Kidney (tissue), 14 donors: ENCODE measurements around the gene MORN2. TPM values are rescaled to one million over a fixed set of nuclear protein-coding genes. Genes with fewer than 3 reads are reported as not detected.
A peak's percentile ranks its signal among the peaks of the same experiment; 100 is the strongest.

Source experiments
- DNase-seq, 5 donors: peaks; one replicate each; pipeline ENCODE4 v3.0.0-alpha.2; 2013 to 2020
- FAIRE-seq: peaks from 2 replicates; lab custom pipeline; 2012; peaks lifted over from hg19 to GRCh38; lab: Jason Lieb, UNC
- H3K27ac ChIP-seq, 2 donors: one replicate each; pipeline ENCODE4 v1.7.0; 2013; ENCODE audit warnings: low read depth in 2 of 2, low read length in 2 of 2, inconsistent platforms in 1 of 2
- H3K27me3 ChIP-seq: one replicate; pipeline ENCODE4 v1.7.1; 2013; ENCODE audit warnings: low read length, inconsistent platforms; ENCODE audit not compliant: control insufficient read depth, insufficient read depth
- H3K36me3 ChIP-seq, 3 donors: one replicate each; pipeline versions ENCODE4 v1.7.0 to v1.7.1; 2013; ENCODE audit warnings: low read length in 3 of 3, control low read depth in 1 of 3, inconsistent platforms in 1 of 3; ENCODE audit not compliant: insufficient read depth in 3 of 3, control insufficient read depth in 2 of 3
- H3K4me1 ChIP-seq, 3 donors: one replicate each; pipeline versions ENCODE4 v1.7.0 to v1.7.1; 2013; ENCODE audit warnings: low read length in 3 of 3, inconsistent platforms in 1 of 3, low read depth in 1 of 3; ENCODE audit not compliant: control insufficient read depth in 2 of 3, insufficient read depth in 2 of 3
- H3K4me3 ChIP-seq, 3 donors: one replicate each; pipeline versions ENCODE4 v1.7.0 to v1.8.1; 2013; ENCODE audit warnings: low read length in 3 of 3, control low read depth in 1 of 3, inconsistent platforms in 1 of 3
- H3K9ac ChIP-seq, 3 donors: one replicate each; pipeline versions ENCODE4 v1.7.0 to v1.7.1; 2013; ENCODE audit warnings: low read length in 3 of 3, control low read depth in 1 of 3, inconsistent platforms in 1 of 3
- H3K9me3 ChIP-seq, 3 donors: one replicate each; pipeline versions ENCODE4 v1.7.0 to v1.7.1; 2013; ENCODE audit warnings: low read length in 3 of 3, control low read depth in 1 of 3, inconsistent platforms in 1 of 3; ENCODE audit not compliant: control insufficient read depth in 2 of 3, insufficient read depth in 1 of 3
- intact Hi-C: fragments of 100-400 bp; cut with DNase I; formaldehyde crosslinking; loops from one replicate; pipeline ENCODE4 v1.11.1; 2022
- polyA plus RNA-seq: library from polyadenylated mRNA; stranded (reverse); fragments of 350-450 nt; fragmentation: Illumina TruSeq; extraction: RNeasy Lipid Tissue Mini Kit (QIAGEN cat#74804); gene quantifications from one replicate; pipeline ENCODE4 v1.2.3, GENCODE V29; 2014; ENCODE audit warnings: low read depth, low replicate concordance; ENCODE audit not compliant: insufficient read depth
- total RNA-seq: library from RNA; stranded (reverse); fragmentation: NEBNext Ultra II Directional; extraction: Animal tissue kit (Norgen Biotek cat#: 25700); gene quantifications from one replicate; pipeline ENCODE4 v1.2.1, GENCODE V29; 2021
- TF ChIP-seq, protein P1 (sequence below): IDR thresholded peaks from 3 replicates; pipeline ENCODE4 v1.5.1; 2012; ENCODE audit warnings: mild to moderate bottlenecking, moderate library complexity, borderline replicate concordance; ENCODE audit not compliant: insufficient read depth; ENCODE audit errors: extremely low read depth
- donor health status: control.
- donor health status: control.
- donor health status: control.
- donor health status: control.
- donor health status: control.
- donor health status: DM: yes; HTN: yes; CAD: no.
- donor health status: Normal renal cell carcinoma (clear cell type).

MORN2 gene
- total and polyA plus RNA-seq, 2 donors from 2014 or later, result 29.6 to 121 TPM

GRCh38 chr2:38886063-38886462 is 10.3 kb downstream of the MORN2 start:
- H3K4me1 ChIP-seq, result no peaks in the 10 kb centered on the region
- H3K9me3 ChIP-seq, result no peaks in the 10 kb centered on the region
- DNase-seq, result no peak
- intact Hi-C loops, result no loop called here
- no peak overlapping the region for H3K4me3 ChIP-seq
- FAIRE-seq, result no peak
- TF ChIP-seq, protein P1, sequence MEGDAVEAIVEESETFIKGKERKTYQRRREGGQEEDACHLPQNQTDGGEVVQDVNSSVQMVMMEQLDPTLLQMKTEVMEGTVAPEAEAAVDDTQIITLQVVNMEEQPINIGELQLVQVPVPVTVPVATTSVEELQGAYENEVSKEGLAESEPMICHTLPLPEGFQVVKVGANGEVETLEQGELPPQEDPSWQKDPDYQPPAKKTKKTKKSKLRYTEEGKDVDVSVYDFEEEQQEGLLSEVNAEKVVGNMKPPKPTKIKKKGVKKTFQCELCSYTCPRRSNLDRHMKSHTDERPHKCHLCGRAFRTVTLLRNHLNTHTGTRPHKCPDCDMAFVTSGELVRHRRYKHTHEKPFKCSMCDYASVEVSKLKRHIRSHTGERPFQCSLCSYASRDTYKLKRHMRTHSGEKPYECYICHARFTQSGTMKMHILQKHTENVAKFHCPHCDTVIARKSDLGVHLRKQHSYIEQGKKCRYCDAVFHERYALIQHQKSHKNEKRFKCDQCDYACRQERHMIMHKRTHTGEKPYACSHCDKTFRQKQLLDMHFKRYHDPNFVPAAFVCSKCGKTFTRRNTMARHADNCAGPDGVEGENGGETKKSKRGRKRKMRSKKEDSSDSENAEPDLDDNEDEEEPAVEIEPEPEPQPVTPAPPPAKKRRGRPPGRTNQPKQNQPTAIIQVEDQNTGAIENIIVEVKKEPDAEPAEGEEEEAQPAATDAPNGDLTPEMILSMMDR, result no peak
- H3K27me3 ChIP-seq, result no peaks in the 10 kb centered on the region
- no peaks in the 10 kb centered on the region for H3K36me3 ChIP-seq
- H3K9ac ChIP-seq, result no peak overlapping the region
- no peak overlapping the region for H3K27ac ChIP-seq

- Histone ChIP-seq H3K36me3 (no peaks in the 10 kb centered on the region), H3K27ac (no peak overlapping the region), H3K4me3 (no peak overlapping the region), H3K4me1 (no peaks in the 10 kb centered on the region), H3K9ac (no peak overlapping the region), H3K27me3 (no peaks in the 10 kb centered on the region), H3K9me3 (no peaks in the 10 kb centered on the region)
- intact Hi-C loops, result no loop called here
- TF ChIP-seq, protein P1, result no peak
- FAIRE-seq (no peak), DNase-seq (no peak)
Observed at GRCh38 chr2:38887347-38887746, 11.6 kb downstream of the MORN2 start.

- no peaks in the 10 kb centered on the region for H3K36me3 ChIP-seq
- FAIRE-seq, result no peak
- no peak overlapping the region for H3K27ac ChIP-seq
- DNase-seq, result no peak
- TF ChIP-seq, protein P1, result no peak
- intact Hi-C loops, result no loop called here
- no peaks in the 10 kb centered on the region for H3K27me3 ChIP-seq
- H3K4me3 ChIP-seq, result no peak overlapping the region
- H3K9me3 ChIP-seq, result no peaks in the 10 kb centered on the region
- H3K4me1 ChIP-seq, result no peaks in the 10 kb centered on the region
- no peak overlapping the region for H3K9ac ChIP-seq
Observed at GRCh38 chr2:38887902-38888554, 12.3 kb downstream of the MORN2 start.

DNA sequence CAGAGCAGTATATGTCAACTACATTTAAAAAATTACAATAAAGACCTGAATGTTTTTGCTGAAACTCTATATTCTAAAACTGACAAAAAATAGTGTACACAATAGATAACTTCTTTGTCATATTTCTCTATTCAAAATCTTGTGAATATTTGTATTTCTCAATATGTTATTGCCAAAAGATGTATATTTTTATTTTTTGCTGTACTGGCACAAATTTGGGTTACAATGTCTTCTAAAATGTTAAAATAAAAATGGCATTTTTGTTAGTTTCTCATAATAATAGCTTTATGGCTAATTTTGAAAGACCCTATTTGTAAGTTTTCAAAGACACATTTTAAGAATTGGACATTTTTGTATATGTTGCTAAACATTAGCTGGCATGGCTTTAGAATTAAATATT is 13.3 kb downstream of the MORN2 start:
- H3K36me3 ChIP-seq, result no peaks in the 10 kb centered on the region
- no peaks in the 10 kb centered on the region for H3K4me1 ChIP-seq
- no peak overlapping the region for H3K4me3 ChIP-seq
- no peak for DNase-seq
- no peak overlapping the region for H3K27ac ChIP-seq
- H3K9ac ChIP-seq, result no peak overlapping the region
- TF ChIP-seq, protein P1, result no peak
- H3K9me3 ChIP-seq, result no peaks in the 10 kb centered on the region
- peak; percentile 23 for FAIRE-seq
- H3K27me3 ChIP-seq, result no peaks in the 10 kb centered on the region
- intact Hi-C loops, result no loop called here
